Measurements from ENCODE around the gene CLN6.

The CLN6 gene

GRCh38 chr15:68197661-68198437, 31.7 kb downstream of the CLN6 start:
- DNase-seq (ENCODE audit: low read depth): no peak
- TF ChIP-seq POLR2A (IDR thresholded peaks at IDR 0.05; ENCODE audit: extremely low read depth, insufficient read length) (no peak), CTCF (IDR thresholded peaks at IDR 0.05; ENCODE audit: low read depth, low read length) (no peak), MAX (IDR thresholded peaks at IDR 0.05; ENCODE audit: low read depth, low read length) (no peak)
- no peak overlapping the region for H3K4me3 ChIP-seq (ENCODE audit: low read depth, low read length)

- TF ChIP-seq CTCF (IDR thresholded peaks at IDR 0.05; ENCODE audit: low read depth, low read length): no peak
- TF ChIP-seq POLR2A (IDR thresholded peaks at IDR 0.05; ENCODE audit: extremely low read depth, insufficient read length): no peak
- TF ChIP-seq MAX (IDR thresholded peaks at IDR 0.05; ENCODE audit: low read depth, low read length): no peak
- TF ChIP-seq MYC (IDR thresholded peaks at IDR 0.05; ENCODE audit: low read depth, low read length): no peak
- H3K4me3 ChIP-seq (ENCODE audit: low read depth, low read length): no peak overlapping the region
- no peak for DNase-seq (ENCODE audit: low read depth)
Measured at GRCh38 chr15:68197170-68197492, 32.4 kb downstream of the CLN6 start.

- no peak for TF ChIP-seq CTCF (IDR thresholded peaks at IDR 0.05; ENCODE audit: low read depth, low read length)
- TF ChIP-seq MAX (IDR thresholded peaks at IDR 0.05; ENCODE audit: low read depth, low read length): no peak
- no peak for TF ChIP-seq POLR2A (IDR thresholded peaks at IDR 0.05; ENCODE audit: extremely low read depth, insufficient read length)
- no peak for TF ChIP-seq MYC (IDR thresholded peaks at IDR 0.05; ENCODE audit: low read depth, low read length)
- no peak overlapping the region for H3K4me3 ChIP-seq (ENCODE audit: low read depth, low read length)
- DNase-seq (ENCODE audit: low read depth): no peak
Measured at GRCh38 chr15:68196445-68197169, 32.9 kb downstream of the CLN6 start.

GRCh38 chr15:68195336-68196112, 34.0 kb downstream of the CLN6 start:
- no peak overlapping the region for H3K4me3 ChIP-seq (ENCODE audit: low read depth, low read length)
- TF ChIP-seq CTCF (IDR thresholded peaks at IDR 0.05; ENCODE audit: low read depth, low read length): no peak
- TF ChIP-seq POLR2A (IDR thresholded peaks at IDR 0.05; ENCODE audit: extremely low read depth, insufficient read length): no peak
- TF ChIP-seq MAX (IDR thresholded peaks at IDR 0.05; ENCODE audit: low read depth, low read length): no peak
- TF ChIP-seq MYC (IDR thresholded peaks at IDR 0.05; ENCODE audit: low read depth, low read length): no peak
- DNase-seq (ENCODE audit: low read depth): no peak

GRCh38 chr15:68192804-68193486, 36.6 kb downstream of the CLN6 start:
- no peak for TF ChIP-seq MAX (IDR thresholded peaks at IDR 0.05; ENCODE audit: low read depth, low read length)
- TF ChIP-seq CTCF (IDR thresholded peaks at IDR 0.05; ENCODE audit: low read depth, low read length): no peak
- no peak for TF ChIP-seq MYC (IDR thresholded peaks at IDR 0.05; ENCODE audit: low read depth, low read length)
- TF ChIP-seq POLR2A (IDR thresholded peaks at IDR 0.05; ENCODE audit: extremely low read depth, insufficient read length): no peak
- no peak overlapping the region for H3K4me3 ChIP-seq (ENCODE audit: low read depth, low read length)

More at GRCh38 chr15:68192804-68193486, 36.6 kb downstream of the CLN6 start:
- DNase-seq (ENCODE audit: low read depth): no peak
